HG02759 (cell line): ENCODE measurements around the gene TMSB4X.
"Not testable (repeated sequence)": the region's sequence is repeated elsewhere in the genome, so short reads cannot be mapped to it uniquely, and the experiment has no call there.

ENCODE experiments used
- ATAC-seq: cut with Tn5 transposase; IDR thresholded peaks from one replicate; pipeline ENCODE4 v1.9.1; 2021; ENCODE audit warnings: mild to moderate bottlenecking, moderate library complexity; ENCODE audit not compliant: unreplicated experiment

The TMSB4X gene

GRCh38 chrX:12954376-12954775, 20.5 kb upstream of the TMSB4X start:
- ATAC-seq = no peak

GRCh38 chrX:12954981-12955380, 19.9 kb upstream of the TMSB4X start:
- no peak for ATAC-seq

GRCh38 chrX:12955882-12956703, 18.8 kb upstream of the TMSB4X start:
- peak; percentile 51 for ATAC-seq

- peak; percentile 63 for ATAC-seq
Measured at GRCh38 chrX:12956704-12957534, 18.0 kb upstream of the TMSB4X start.

- no peak for ATAC-seq
Measured at GRCh38 chrX:12958059-12958458, 16.9 kb upstream of the TMSB4X start.

- ATAC-seq = no peak
Measured at GRCh38 chrX:12958461-12958860, 16.4 kb upstream of the TMSB4X start.

GRCh38 chrX:12961196-12961718, 13.7 kb upstream of the TMSB4X start:
- no peak for ATAC-seq

- ATAC-seq = no peak
Measured at GRCh38 chrX:12962041-12962504, 12.8 kb upstream of the TMSB4X start.

GRCh38 chrX:12963210-12963850, 11.6 kb upstream of the TMSB4X start:
- ATAC-seq = not testable (repeated sequence)

- no peak for ATAC-seq
Measured at GRCh38 chrX:12965131-12965940, 9.6 kb upstream of the TMSB4X start.

GRCh38 chrX:12966151-12966550, 8.8 kb upstream of the TMSB4X start:
- ATAC-seq = no peak

GRCh38 chrX:12967711-12968465, 7.0 kb upstream of the TMSB4X start:
- ATAC-seq = no peak

- ATAC-seq = no peak
Measured at GRCh38 chrX:12970691-12971202, 4.2 kb upstream of the TMSB4X start.

GRCh38 chrX:12971282-12972003, 3.5 kb upstream of the TMSB4X start:
- no peak for ATAC-seq

GRCh38 chrX:12972243-12972642, 2.7 kb upstream of the TMSB4X start:
- ATAC-seq = no peak

- ATAC-seq = no peak
Measured at GRCh38 chrX:12972878-12973560, 1.9 kb upstream of the TMSB4X start.

GRCh38 chrX:12973561-12974304, 1.2 kb upstream of the TMSB4X start:
- no peak for ATAC-seq
